ENCODE data around the gene SLC16A8.

SLC16A8 gene

GRCh38 chr22:38111925-38112355, 28.0 kb upstream of the SLC16A8 start:
- DNase-seq: no peak

- no peak for DNase-seq
Measured at GRCh38 chr22:38110863-38111852, 27.2 kb upstream of the SLC16A8 start.

- no peak for DNase-seq
Measured at GRCh38 chr22:38110008-38110862, 26.3 kb upstream of the SLC16A8 start, which contains the start of gene BAIAP2L2. BAIAP2L2 (minus strand) TSS chr22:38110684; CDS start chr22:38110525, 159 bp downstream.

GRCh38 chr22:38109371-38110001, 25.5 kb upstream of the SLC16A8 start:
- no peak for DNase-seq

GRCh38 chr22:38108561-38109319, 24.8 kb upstream of the SLC16A8 start:
- DNase-seq: no peak

- DNase-seq: no peak
Measured at GRCh38 chr22:38107692-38108515, 23.9 kb upstream of the SLC16A8 start.

- no peak for DNase-seq
Measured at GRCh38 chr22:38106814-38107578, 23.0 kb upstream of the SLC16A8 start.

- no peak for DNase-seq
Measured at GRCh38 chr22:38104084-38104483, 20.1 kb upstream of the SLC16A8 start.

GRCh38 chr22:38103641-38104040, 19.7 kb upstream of the SLC16A8 start:
- DNase-seq: no peak

GRCh38 chr22:38098410-38099249, 14.6 kb upstream of the SLC16A8 start:
- DNase-seq: no peak

- DNase-seq: no peak
Measured at GRCh38 chr22:38097557-38098409, 13.8 kb upstream of the SLC16A8 start.

- DNase-seq: no peak
Measured at GRCh38 chr22:38097058-38097457, 13.1 kb upstream of the SLC16A8 start.

GRCh38 chr22:38089474-38089851, 5.5 kb upstream of the SLC16A8 start:
- no peak for DNase-seq

GRCh38 chr22:38088629-38089473, 4.9 kb upstream of the SLC16A8 start:
- DNase-seq: no peak

- no peak for DNase-seq
Measured at GRCh38 chr22:38087855-38088254, 3.9 kb upstream of the SLC16A8 start.

GRCh38 chr22:38086942-38087341, 3.0 kb upstream of the SLC16A8 start:
- no peak for DNase-seq
